Measurements from ENCODE around the gene ACTA1. TPM values are rescaled to one million over a fixed set of nuclear protein-coding genes. Genes with fewer than 3 reads are reported as not detected.

ACTA1 gene
- total and polyA plus RNA-seq, 2 donors (not counting 3 experiments of a cell fraction or from before 2014, with no cell fraction given): 0.22 to 0.33 TPM

GRCh38 chr1:229457436-229457835 lies 23.5 kb upstream of the ACTA1 start:
- Histone ChIP-seq H3K27ac (ENCODE audit: insufficient read depth, low read depth, low read length) (no peak overlapping the region), H3K27me3 (ENCODE audit: control insufficient read depth in 2 of 2, insufficient read depth in 2 of 2, low read length in 2 of 2) (no peaks in the 10 kb centered on the region), H3K4me2 (ENCODE audit: insufficient read depth, low read length) (no peak overlapping the region), H3K4me1 (ENCODE audit: control insufficient read depth, extremely low read depth, insufficient read depth, low read length) (no peaks in the 10 kb centered on the region), H3K79me2 (ENCODE audit: control insufficient read depth, insufficient read depth, low read length) (no peaks in the 10 kb centered on the region), H3K36me3 (ENCODE audit: control insufficient read depth in 2 of 2, extremely low read depth in 1 of 2, insufficient read depth in 2 of 2, low read length in 2 of 2) (peaks cover 9 to 15% of the 10 kb centered on the region in 2 experiments), H4K20me1 (replicated peaks; ENCODE audit: control insufficient read depth, extremely low read depth, insufficient read depth, low read length) (no peaks in the 10 kb centered on the region), H3K9me1 (replicated peaks; ENCODE audit: control insufficient read depth, extremely low read depth, insufficient read depth, low read length) (no peaks in the 10 kb centered on the region), H3K9me3 (replicated peaks; ENCODE audit: control insufficient read depth, insufficient read depth, low read length) (no peaks in the 10 kb centered on the region), H2AFZ (ENCODE audit: low read depth, low read length) (no peak overlapping the region), H3K9ac (replicated peaks; ENCODE audit: extremely low read depth, insufficient read depth, low read length) (no peak overlapping the region), H3K4me3 (replicated peaks in 1 of 3; ENCODE audit: insufficient read depth in 1 of 3, low read depth in 1 of 3, low read length in 3 of 3) (no peak overlapping the region)
- FAIRE-seq (no peak), DNase-seq (ENCODE audit: low read depth, low spot score) (no peak)
- ChIA-PET CTCF (no interaction called here), POLR2A (interaction anchor here (0.7 kb wide), 1 partner anchor 10 kb away, joined by 4 read pairs; no protein-coding TSS in a partner anchor)
- intact Hi-C loops (cut with micrococcal nuclease) (no loop called here), dilution Hi-C loops (cut with MboI; ENCODE audit: extremely low pct_ligation_motif_present, low sequenced_read_pairs) (no loop called here)
- TF ChIP-seq GATA2 (IDR thresholded peaks at IDR 0.05; ENCODE audit: insufficient read depth, insufficient read length, low read depth, low read length) (no peak), MAX (IDR thresholded peaks at IDR 0.05; ENCODE audit: insufficient read depth, insufficient read length) (no peak), MYC (IDR thresholded peaks at IDR 0.05; ENCODE audit: low read depth, low read length) (no peak), POLR2AphosphoS5 (IDR thresholded peaks at IDR 0.05; ENCODE audit: insufficient read depth, low read depth, low read length) (no peak), FOS (IDR thresholded peaks at IDR 0.05; ENCODE audit: borderline replicate concordance, insufficient read depth, low read length) (no peak), POLR2A (IDR thresholded peaks at IDR 0.05; ENCODE audit: low read depth, low read length) (no peak), EZH2 (IDR thresholded peaks at IDR 0.05; ENCODE audit: borderline replicate concordance, low read depth, low read length, severe bottlenecking) (no peak), JUN (IDR thresholded peaks at IDR 0.05; ENCODE audit: borderline replicate concordance, insufficient read depth, insufficient read length, low read depth) (no peak), CTCF (IDR thresholded peaks at IDR 0.05; ENCODE audit: extremely low read depth in 1 of 2, insufficient read depth in 1 of 2, low read depth in 1 of 2, low read length in 2 of 2) (no peak)
- BruUV-seq (replicated peaks): no TSS peak
